ENCODE measurements around the gene VEGFC.

Gene VEGFC

GRCh38 chr4:176800891-176801534 lies 8.3 kb upstream of the VEGFC start:
- no peak overlapping the region for H3K4me3 ChIP-seq (ENCODE audit: low read depth, low read length)
- in situ Hi-C loops (cut with HindIII; ENCODE audit: low sequenced_read_pairs): no loop called here

DNA sequence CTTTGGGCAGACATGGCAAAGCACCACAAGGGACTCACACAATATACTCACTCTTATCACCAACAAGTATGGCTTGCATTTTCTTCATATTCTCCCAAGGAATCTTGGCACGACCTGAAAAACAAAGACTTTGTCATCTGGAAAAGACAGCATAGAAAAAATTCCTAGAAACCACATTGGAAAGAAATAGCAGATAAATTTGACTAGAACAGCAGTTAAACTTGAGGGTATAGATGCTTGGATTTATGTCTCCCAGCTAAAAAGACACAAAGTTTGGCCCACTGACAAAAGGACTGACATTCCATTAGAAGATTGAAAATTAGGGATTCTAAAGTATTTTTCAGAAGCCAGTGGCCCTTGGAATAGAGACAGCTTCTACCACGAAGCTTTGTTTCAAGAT lies 6.9 kb upstream of the VEGFC start:
- no peak for TF ChIP-seq CTCF (IDR thresholded peaks at IDR 0.05; ENCODE audit: low read depth, low read length)
- no peak for DNase-seq (ENCODE audit: low read depth, low spot score)
- H3K4me3 ChIP-seq (ENCODE audit: low read depth, low read length): no peak overlapping the region
- in situ Hi-C loops (cut with HindIII; ENCODE audit: low sequenced_read_pairs): loop anchor here (25.0 kb wide), 1 partner anchor 412 kb away; no protein-coding TSS in a partner anchor

More at GRCh38 chr4:176800891-176801534, 8.3 kb upstream of the VEGFC start:
- no peak for TF ChIP-seq CTCF (IDR thresholded peaks at IDR 0.05; ENCODE audit: low read depth, low read length)
- peak; percentile 46 for DNase-seq (ENCODE audit: low read depth, low spot score)

- DNase-seq (ENCODE audit: low read depth, low spot score): no peak
- no peak overlapping the region for H3K4me3 ChIP-seq (ENCODE audit: low read depth, low read length)
- TF ChIP-seq CTCF (IDR thresholded peaks at IDR 0.05; ENCODE audit: low read depth, low read length): no peak
- in situ Hi-C loops (cut with HindIII; ENCODE audit: low sequenced_read_pairs): loop anchor here (25.0 kb wide), 1 partner anchor 411 kb away; no protein-coding TSS in a partner anchor
Measured at GRCh38 chr4:176798540-176798939, 5.8 kb upstream of the VEGFC start.

GRCh38 chr4:176795441-176795840 lies 2.7 kb upstream of the VEGFC start:
- H3K4me3 ChIP-seq (ENCODE audit: low read depth, low read length): no peak overlapping the region
- in situ Hi-C loops (cut with HindIII; ENCODE audit: low sequenced_read_pairs): loop anchor here (25.0 kb wide), 1 partner anchor 408 kb away; no protein-coding TSS in a partner anchor
- no peak for TF ChIP-seq CTCF (IDR thresholded peaks at IDR 0.05; ENCODE audit: low read depth, low read length)
- no peak for DNase-seq (ENCODE audit: low read depth, low spot score)

GRCh38 chr4:176794651-176795050 lies 1.9 kb upstream of the VEGFC start:
- no peak for TF ChIP-seq CTCF (IDR thresholded peaks at IDR 0.05; ENCODE audit: low read depth, low read length)
- no peak for DNase-seq (ENCODE audit: low read depth, low spot score)
- H3K4me3 ChIP-seq (ENCODE audit: low read depth, low read length): no peak overlapping the region
- in situ Hi-C loops (cut with HindIII; ENCODE audit: low sequenced_read_pairs): loop anchor here (25.0 kb wide), 1 partner anchor 407 kb away; no protein-coding TSS in a partner anchor

DNA sequence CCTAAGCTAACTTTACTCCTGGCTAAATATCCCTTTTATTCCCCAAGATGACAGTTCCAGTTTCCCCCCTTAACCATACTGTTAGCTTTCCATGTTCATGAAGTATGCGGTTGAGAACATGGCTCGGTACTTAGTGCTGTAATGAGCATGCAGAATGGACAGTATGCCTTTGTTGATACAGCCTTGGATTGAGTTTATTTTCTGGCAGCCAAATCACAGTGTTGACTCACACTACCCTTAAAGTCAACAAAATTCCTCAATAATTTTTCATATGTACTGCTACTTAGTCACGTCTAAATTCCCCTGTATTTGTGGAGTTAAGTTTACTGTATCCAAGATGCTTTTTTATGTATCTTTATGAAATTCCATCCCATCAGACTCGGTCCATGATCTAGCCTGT lies 1.4 kb upstream of the VEGFC start:
- DNase-seq (ENCODE audit: low read depth, low spot score): peak; percentile 90
- in situ Hi-C loops (cut with HindIII; ENCODE audit: low sequenced_read_pairs): loop anchor here (25.0 kb wide), 1 partner anchor 407 kb away; no protein-coding TSS in a partner anchor

More for the DNA sequence above, 1.4 kb upstream of the VEGFC start:
- TF ChIP-seq CTCF (IDR thresholded peaks at IDR 0.05; ENCODE audit: low read depth, low read length): no peak
- H3K4me3 ChIP-seq (ENCODE audit: low read depth, low read length): no peak overlapping the region

Data from astrocyte of the spinal cord (primary cell).